ENCODE measurements around the gene SMARCA4. TPM values are rescaled to one million over a fixed set of nuclear protein-coding genes. Genes with fewer than 3 reads are reported as not detected.

SMARCA4 gene
- total RNA-seq, 6 experiments from 2014 or later: 105 to 116 (median 114) TPM

DNA sequence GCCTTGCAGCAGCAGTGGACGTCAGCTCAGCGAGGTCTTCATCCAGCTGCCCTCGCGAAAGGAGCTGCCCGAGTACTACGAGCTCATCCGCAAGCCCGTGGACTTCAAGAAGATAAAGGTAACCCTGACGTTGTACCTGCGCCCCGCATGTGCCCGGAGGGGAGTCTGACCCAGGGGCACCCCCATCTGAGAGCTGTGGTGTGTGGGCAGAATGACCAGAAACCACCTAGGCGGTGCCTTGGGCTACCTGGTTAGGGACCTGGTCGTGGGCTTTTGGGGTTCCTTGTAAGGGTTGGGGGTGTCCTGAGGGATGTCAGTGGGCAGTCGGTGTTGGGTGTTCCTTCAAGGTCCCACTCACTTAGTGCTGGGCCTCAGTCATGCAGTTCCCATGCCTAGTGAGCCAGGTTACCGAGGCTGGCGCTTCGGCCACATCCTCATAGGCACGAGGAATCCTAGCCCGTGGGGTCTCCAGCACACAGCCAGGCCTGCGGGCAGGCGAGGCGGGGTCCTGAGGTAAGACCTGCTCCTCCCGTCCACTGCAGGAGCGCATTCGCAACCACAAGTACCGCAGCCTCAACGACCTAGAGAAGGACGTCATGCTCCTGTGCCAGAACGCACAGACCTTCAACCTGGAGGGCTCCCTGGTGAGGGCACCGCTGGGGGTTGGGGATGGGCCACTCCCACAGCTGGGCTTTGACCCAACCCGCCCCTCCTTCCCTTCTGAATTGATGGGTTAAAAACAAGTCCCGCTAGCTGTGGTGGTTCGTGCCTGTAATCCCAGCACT is 97.6 kb downstream of the SMARCA4 start:
- Mint-ChIP-seq H3K9me3 (no peaks in the 10 kb centered on the region), H3K27ac (no peak overlapping the region), H3K4me3 (no peak overlapping the region), H3K4me1 (ENCODE audit: low read depth) (peaks cover 6% of the 10 kb centered on the region; the same call in 1 of the 2 replicates), H3K36me3 (ENCODE audit: low read depth) (peaks cover 15% of the 10 kb centered on the region; the same call in 1 of the 2 replicates), H3K27me3 (ENCODE audit: insufficient read depth) (peaks cover 5% of the 10 kb centered on the region)
- no peak for DNase-seq
- TF ChIP-seq, protein P1, sequence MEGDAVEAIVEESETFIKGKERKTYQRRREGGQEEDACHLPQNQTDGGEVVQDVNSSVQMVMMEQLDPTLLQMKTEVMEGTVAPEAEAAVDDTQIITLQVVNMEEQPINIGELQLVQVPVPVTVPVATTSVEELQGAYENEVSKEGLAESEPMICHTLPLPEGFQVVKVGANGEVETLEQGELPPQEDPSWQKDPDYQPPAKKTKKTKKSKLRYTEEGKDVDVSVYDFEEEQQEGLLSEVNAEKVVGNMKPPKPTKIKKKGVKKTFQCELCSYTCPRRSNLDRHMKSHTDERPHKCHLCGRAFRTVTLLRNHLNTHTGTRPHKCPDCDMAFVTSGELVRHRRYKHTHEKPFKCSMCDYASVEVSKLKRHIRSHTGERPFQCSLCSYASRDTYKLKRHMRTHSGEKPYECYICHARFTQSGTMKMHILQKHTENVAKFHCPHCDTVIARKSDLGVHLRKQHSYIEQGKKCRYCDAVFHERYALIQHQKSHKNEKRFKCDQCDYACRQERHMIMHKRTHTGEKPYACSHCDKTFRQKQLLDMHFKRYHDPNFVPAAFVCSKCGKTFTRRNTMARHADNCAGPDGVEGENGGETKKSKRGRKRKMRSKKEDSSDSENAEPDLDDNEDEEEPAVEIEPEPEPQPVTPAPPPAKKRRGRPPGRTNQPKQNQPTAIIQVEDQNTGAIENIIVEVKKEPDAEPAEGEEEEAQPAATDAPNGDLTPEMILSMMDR (IDR thresholded peaks at IDR 0.05): no peak

DNA sequence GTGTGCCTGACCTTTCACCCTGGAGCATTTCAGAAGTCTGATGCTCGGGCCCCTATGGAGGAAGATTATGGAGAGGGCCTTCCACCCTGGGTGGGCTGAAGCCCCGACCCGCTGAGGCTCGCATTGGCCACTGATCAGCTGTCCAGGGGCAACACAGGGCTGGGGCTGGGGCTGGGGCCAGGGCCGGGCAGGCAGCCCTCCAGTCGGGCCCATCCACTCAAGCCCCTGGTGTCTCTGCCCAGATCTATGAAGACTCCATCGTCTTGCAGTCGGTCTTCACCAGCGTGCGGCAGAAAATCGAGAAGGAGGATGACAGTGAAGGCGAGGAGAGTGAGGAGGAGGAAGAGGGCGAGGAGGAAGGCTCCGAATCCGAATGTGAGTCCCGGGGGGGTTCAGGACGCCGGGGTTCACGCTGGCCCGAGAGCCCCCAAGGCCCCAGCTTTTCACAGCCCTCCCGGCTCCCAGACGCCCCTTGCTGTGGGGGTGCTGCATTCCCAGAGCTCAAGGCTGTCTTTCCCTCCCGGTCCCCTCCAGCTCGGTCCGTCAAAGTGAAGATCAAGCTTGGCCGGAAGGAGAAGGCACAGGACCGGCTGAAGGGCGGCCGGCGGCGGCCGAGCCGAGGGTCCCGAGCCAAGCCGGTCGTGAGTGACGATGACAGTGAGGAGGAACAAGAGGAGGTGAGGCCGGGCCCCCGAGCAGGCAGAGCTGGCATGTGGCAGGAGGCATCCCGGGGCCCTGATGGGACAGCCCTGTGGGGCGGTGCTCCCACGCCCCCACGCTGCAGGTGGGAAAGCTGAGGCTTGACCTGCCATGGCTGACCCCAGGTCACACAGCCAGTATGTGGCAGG is 98.9 kb downstream of the SMARCA4 start:
- Mint-ChIP-seq H3K27ac (peak overlapping the region; percentile 47), H3K9me3 (no peaks in the 10 kb centered on the region), H3K4me3 (no peak overlapping the region), H3K4me1 (ENCODE audit: low read depth) (peaks cover 6% of the 10 kb centered on the region; the same call in 1 of the 2 replicates), H3K36me3 (ENCODE audit: low read depth) (peaks cover 15% of the 10 kb centered on the region), H3K27me3 (ENCODE audit: insufficient read depth) (peaks cover 4% of the 10 kb centered on the region)
- TF ChIP-seq, protein P1 (IDR thresholded peaks at IDR 0.05): no peak
- no peak for DNase-seq

DNA sequence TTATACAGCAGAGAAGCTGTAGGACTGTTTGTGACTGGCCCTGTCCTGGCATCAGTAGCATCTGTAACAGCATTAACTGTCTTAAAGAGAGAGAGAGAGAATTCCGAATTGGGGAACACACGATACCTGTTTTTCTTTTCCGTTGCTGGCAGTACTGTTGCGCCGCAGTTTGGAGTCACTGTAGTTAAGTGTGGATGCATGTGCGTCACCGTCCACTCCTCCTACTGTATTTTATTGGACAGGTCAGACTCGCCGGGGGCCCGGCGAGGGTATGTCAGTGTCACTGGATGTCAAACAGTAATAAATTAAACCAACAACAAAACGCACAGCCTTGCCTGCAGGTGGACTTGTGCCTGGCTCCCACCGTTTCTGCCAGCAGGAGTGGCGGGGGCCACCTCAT is 101.1 kb downstream of the SMARCA4 start:
- H3K4me1 Mint-ChIP-seq (ENCODE audit: low read depth): peaks cover 6% of the 10 kb centered on the region; the same call in 1 of the 2 replicates
- no peak overlapping the region for H3K4me3 Mint-ChIP-seq
- TF ChIP-seq, protein P1 (IDR thresholded peaks at IDR 0.05): no peak
- H3K27ac Mint-ChIP-seq: peak overlapping the region; percentile 31; the same call in 1 of the 2 replicates
- no peak for DNase-seq
- peaks cover 2% of the 10 kb centered on the region for H3K27me3 Mint-ChIP-seq (ENCODE audit: insufficient read depth)
- no peaks in the 10 kb centered on the region for H3K9me3 Mint-ChIP-seq
- H3K36me3 Mint-ChIP-seq (ENCODE audit: low read depth): peaks cover 16% of the 10 kb centered on the region

DNA sequence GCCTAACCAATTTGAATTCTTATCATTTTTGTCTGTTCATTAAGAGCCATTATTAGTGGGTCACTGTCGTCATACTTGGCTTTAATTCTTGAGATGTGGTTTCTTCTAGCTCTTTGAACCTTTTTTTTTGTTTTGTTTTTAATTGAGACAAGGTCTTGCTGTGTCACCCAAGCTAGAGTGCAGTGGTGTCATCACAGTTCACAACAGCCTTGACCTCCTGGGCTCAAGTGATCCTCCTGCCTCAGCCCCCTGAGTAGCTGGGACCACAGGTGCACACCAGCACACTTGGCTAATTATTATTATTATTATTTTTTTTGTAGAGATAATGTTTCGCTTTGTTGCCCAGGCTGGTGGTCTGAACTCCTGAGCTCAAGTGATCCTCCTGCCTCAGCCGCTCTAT is 102.6 kb downstream of the SMARCA4 start:
- peaks cover 25% of the 10 kb centered on the region for H3K36me3 Mint-ChIP-seq (ENCODE audit: low read depth)
- TF ChIP-seq, protein P1 (IDR thresholded peaks at IDR 0.05): no peak
- H3K4me1 Mint-ChIP-seq (ENCODE audit: low read depth): peaks cover 6% of the 10 kb centered on the region; the same call in 1 of the 2 replicates
- DNase-seq: no peak
- no peak overlapping the region for H3K4me3 Mint-ChIP-seq
- peaks cover 2% of the 10 kb centered on the region for H3K27me3 Mint-ChIP-seq (ENCODE audit: insufficient read depth)
- H3K27ac Mint-ChIP-seq: no peak overlapping the region
- H3K9me3 Mint-ChIP-seq: no peaks in the 10 kb centered on the region; the same call in 1 of the 2 replicates

DNA sequence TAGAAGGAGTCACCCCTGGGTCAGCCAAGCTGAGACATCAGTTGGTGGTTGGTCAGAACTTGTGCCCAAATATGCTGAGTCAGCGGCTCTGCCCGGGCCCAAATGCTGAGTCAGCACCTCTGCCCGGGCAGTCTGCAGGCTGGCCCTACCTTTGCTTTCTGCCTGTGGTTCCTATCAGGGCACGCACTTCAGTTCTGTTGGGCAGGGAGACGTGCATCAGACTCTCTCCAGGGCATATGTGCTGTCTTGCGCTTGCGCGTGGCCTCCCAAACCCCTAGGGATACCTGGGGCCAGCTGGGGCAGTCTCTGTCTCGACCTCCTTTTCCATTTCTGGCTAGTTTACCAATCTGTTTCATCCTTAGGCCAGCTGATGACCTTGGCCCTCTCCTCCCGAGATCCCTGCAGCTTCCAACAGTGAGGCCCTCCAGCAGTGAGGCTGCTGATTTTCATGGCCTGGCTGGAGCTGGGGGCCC is 104.0 kb downstream of the SMARCA4 start:
- no peak overlapping the region for H3K4me3 Mint-ChIP-seq
- H3K36me3 Mint-ChIP-seq (ENCODE audit: low read depth): peaks cover 24% of the 10 kb centered on the region
- no peak for DNase-seq
- TF ChIP-seq, protein P1 (IDR thresholded peaks at IDR 0.05): no peak
- peaks cover 2% of the 10 kb centered on the region for H3K27me3 Mint-ChIP-seq (ENCODE audit: insufficient read depth)
- no peaks in the 10 kb centered on the region; the same call in 1 of the 2 replicates for H3K9me3 Mint-ChIP-seq
- no peaks in the 10 kb centered on the region for H3K4me1 Mint-ChIP-seq (ENCODE audit: low read depth)
- no peak overlapping the region for H3K27ac Mint-ChIP-seq

Data from HFFc6 (cell line).